ENCODE measurements around the gene MALRD1.

DNA sequence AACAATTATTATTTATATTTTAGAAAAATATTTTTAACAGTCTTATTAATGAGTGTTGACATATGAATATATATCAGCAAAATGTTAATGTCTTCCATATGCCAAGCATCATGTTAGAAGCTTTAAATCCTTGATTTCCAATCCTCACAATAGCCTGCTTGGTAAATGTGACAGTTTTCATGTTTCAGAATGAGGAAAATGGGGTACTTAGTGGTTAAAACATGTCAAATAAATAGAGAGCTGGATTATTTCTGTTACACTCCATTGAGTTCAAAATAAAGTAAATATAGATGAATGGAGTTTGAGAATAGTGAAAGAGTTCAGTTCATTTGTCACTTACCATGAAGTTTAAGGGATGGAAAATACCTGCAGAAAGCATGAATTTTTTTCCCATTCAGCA, 377.4 kb downstream of the MALRD1 start:
- TF ChIP-seq SP1 (IDR thresholded peaks at IDR 0.05; ENCODE audit: low read depth, low read length) (no peak), POLR2A (IDR thresholded peaks at IDR 0.05; ENCODE audit: control extremely low read depth in 1 of 2, low read depth in 2 of 2, low read length in 2 of 2) (no peak), TCF12 (IDR thresholded peaks at IDR 0.05; ENCODE audit: low read depth, low read length) (no peak), CREB1 (IDR thresholded peaks at IDR 0.05) (no peak)
- TF ChIP-seq, protein P1, sequence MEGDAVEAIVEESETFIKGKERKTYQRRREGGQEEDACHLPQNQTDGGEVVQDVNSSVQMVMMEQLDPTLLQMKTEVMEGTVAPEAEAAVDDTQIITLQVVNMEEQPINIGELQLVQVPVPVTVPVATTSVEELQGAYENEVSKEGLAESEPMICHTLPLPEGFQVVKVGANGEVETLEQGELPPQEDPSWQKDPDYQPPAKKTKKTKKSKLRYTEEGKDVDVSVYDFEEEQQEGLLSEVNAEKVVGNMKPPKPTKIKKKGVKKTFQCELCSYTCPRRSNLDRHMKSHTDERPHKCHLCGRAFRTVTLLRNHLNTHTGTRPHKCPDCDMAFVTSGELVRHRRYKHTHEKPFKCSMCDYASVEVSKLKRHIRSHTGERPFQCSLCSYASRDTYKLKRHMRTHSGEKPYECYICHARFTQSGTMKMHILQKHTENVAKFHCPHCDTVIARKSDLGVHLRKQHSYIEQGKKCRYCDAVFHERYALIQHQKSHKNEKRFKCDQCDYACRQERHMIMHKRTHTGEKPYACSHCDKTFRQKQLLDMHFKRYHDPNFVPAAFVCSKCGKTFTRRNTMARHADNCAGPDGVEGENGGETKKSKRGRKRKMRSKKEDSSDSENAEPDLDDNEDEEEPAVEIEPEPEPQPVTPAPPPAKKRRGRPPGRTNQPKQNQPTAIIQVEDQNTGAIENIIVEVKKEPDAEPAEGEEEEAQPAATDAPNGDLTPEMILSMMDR (IDR thresholded peaks at IDR 0.05; ENCODE audit: control extremely low read depth in 1 of 3, insufficient read depth in 1 of 3, low read depth in 1 of 3, low read length in 3 of 3) = no peak
